ENCODE measurements around the gene PDPN.

DNA sequence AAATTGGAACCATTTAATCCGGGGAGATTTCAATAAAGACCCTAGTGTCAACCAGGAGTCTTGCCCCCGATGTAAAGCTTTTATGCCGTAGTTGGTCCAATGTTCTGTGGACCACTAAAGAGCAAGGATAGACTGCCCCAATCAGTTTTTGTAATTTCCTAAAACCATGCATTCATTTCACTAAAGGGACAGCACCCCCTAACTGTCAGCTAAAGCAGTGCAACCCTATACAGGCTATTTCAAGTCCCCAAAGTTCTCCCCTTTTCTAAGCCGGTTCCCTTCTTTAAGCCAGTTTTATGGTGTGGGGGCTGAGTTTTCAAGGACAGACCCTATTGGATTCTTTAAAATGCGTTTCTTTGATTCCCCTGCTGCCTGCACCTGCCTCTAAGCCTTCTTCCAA, 12.7 kb upstream of the PDPN start:
- no peak for TF ChIP-seq POLR2A (IDR thresholded peaks at IDR 0.05)
- TF ChIP-seq, protein P1, sequence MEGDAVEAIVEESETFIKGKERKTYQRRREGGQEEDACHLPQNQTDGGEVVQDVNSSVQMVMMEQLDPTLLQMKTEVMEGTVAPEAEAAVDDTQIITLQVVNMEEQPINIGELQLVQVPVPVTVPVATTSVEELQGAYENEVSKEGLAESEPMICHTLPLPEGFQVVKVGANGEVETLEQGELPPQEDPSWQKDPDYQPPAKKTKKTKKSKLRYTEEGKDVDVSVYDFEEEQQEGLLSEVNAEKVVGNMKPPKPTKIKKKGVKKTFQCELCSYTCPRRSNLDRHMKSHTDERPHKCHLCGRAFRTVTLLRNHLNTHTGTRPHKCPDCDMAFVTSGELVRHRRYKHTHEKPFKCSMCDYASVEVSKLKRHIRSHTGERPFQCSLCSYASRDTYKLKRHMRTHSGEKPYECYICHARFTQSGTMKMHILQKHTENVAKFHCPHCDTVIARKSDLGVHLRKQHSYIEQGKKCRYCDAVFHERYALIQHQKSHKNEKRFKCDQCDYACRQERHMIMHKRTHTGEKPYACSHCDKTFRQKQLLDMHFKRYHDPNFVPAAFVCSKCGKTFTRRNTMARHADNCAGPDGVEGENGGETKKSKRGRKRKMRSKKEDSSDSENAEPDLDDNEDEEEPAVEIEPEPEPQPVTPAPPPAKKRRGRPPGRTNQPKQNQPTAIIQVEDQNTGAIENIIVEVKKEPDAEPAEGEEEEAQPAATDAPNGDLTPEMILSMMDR (IDR thresholded peaks at IDR 0.05), result no peak
- TF ChIP-seq EP300 (IDR thresholded peaks at IDR 0.05), result no peak
